Activated T-cell treated with anti-CD3 and anti-CD28 coated beads for 24 hours (primary cell): ENCODE measurements around the gene DGKA.
A peak's percentile ranks its signal among the peaks of the same experiment; 100 is the strongest.
"Not testable (repeated sequence)": the region's sequence is repeated elsewhere in the genome, so short reads cannot be mapped to it uniquely, and the experiment has no call there.

Source experiments
- DNase-seq: peaks from one replicate; pipeline ENCODE4 v3.0.0-alpha.2; 2020; ENCODE audit warnings: low read depth

DGKA gene

GRCh38 chr12:55930771-55931316 lies at the start of gene DGKA:
TSS of gene DGKA (plus strand) at chr12:55931162. CDS start at chr12:55936504, 5,342 bp downstream.
- peak; percentile 68 for DNase-seq

GRCh38 chr12:55885113-55885512 lies 45.8 kb upstream of the DGKA start:
- DNase-seq: no peak

DNA sequence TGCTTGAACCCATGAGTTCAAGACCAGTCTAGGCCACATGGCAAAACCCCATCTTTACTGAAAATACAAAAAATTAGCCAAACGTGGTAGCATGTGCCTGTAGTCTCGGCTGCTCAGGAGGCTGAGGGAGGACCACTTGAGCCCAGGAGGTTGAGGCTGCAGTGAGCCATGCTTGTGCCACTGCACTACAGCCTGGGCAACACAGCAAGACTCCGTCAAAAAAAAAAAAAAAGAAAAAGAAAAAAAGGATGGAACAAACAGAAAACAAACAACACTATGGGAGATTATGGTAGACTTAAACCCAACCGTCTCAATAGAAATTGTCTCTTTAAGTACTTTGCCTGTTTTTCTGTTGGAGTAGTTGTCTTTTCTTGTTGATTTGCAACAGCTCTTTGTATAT lies 39.7 kb upstream of the DGKA start:
- no peak for DNase-seq

DNA sequence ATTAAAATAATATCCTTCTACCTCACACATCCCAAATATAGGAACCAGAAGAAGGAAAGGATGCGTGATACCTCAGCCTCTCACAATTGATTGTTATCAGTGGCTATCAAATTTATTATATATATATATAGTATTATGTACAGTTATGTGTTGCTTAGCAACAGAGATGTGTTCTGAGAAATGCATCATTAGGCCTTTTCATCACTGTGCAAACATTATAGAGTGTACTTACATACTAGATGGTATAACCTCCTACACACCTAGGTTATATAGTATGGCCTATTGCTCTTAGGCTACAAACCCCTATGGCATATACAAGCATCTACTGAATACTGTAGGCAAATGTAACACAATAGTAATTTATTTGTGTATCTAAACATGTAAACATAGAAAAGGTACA lies 37.2 kb upstream of the DGKA start:
- no peak for DNase-seq

DNA sequence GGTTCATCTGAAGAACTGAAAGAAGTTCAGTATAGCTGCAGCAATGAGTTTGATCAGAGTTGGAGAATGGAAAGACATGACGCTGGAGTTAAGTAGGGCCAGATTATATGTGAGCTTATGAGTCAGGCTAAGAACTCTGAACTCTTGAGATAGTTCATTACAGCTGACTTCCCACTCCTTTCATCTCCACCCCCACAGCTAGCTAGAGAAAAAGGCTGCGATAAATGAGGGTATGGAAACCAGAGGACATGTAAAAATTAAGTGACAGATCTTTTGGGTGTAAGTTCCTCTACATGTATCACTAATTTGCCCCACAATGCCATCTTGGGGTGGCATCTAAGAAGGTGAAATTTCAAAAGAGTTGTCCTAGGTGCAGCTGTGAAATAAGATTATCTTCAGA lies 31.9 kb upstream of the DGKA start:
- peak; percentile 20 for DNase-seq

- DNase-seq: no peak
Observed at GRCh38 chr12:55901881-55902490, 29.0 kb upstream of the DGKA start.

- DNase-seq: no peak
Observed at GRCh38 chr12:55906056-55906455, 24.9 kb upstream of the DGKA start.

DNA sequence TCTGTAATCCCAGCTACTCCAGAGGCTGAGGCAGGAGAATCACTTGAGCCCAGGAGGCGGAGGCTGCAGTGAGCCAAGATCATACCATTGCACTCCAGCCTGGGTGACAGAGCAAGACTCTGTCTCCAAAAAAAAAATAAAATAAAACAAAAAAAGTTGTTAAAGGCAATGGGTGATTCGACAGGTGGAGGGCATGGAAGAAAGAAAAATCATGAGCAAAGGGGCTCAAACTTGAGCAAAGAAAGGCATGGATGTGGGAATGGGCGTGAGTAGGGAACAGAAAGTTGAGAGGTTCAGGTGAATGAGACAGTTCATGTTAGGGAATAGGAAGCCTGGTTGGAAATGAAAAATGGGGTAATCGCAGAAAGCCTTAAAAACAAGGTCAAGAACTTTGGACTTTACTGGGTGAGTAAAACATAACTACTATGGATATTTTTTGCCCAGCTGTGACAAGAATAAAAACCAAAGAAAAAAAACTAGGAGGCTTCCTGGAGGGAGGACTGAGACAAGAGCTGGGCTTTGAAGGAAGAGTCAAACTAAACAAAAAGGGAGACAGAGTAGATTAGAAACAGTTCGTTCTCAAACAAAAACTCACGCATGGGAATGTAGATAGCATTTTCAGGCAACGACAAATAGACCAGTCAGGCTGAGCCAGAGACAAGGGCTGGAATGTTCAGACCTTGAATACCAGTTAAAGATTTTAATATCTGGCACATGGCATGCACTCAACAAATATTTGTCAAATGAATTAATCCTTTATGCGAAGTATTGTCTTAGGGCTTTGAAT lies 22.0 kb upstream of the DGKA start:
- DNase-seq: no peak

- DNase-seq: no peak
Observed at GRCh38 chr12:55909513-55909884, 21.5 kb upstream of the DGKA start.

DNA sequence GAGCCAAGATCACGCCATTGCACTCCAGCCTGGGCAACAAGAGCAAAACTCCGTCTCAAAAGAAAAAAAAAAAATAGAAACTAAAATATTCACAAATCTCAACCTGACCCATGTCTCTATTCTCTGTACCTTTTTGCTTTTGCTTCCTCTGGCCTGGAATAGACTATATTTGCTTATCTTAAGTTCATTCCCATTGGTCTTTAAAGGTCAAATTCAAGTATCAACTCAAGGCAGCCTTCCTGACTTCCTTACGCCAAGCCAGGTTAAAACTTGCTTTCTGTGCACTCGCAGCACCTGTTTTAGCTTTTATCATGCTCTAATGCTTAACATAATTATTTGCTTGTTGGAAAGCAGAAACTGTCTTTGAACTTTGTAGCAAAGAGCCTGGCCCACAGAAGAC lies 18.1 kb upstream of the DGKA start:
- DNase-seq: no peak

GRCh38 chr12:55915482-55915859 lies 15.5 kb upstream of the DGKA start:
- DNase-seq: no peak

- DNase-seq: not testable (repeated sequence)
Observed at GRCh38 chr12:55919032-55919431, 11.9 kb upstream of the DGKA start.

DNA sequence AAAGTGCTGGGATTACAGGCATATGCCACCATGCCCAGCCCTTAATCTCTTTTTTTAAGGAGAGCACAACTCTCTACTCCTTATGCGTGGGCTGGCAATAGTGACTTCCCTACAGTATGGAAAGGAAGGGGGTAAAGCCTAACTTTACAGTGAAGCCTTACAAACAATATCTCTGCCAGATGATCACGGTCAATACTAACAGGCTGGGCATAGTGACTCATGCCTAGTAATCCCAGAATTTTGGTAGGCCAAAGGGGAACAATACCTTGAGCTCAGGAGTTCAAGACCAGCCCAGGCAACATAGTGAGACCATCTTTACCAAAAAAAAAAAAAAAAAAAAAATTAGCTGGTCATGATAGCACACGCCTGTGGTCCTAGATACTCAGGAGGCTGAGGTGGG lies 8.8 kb upstream of the DGKA start:
- no peak for DNase-seq

DNA sequence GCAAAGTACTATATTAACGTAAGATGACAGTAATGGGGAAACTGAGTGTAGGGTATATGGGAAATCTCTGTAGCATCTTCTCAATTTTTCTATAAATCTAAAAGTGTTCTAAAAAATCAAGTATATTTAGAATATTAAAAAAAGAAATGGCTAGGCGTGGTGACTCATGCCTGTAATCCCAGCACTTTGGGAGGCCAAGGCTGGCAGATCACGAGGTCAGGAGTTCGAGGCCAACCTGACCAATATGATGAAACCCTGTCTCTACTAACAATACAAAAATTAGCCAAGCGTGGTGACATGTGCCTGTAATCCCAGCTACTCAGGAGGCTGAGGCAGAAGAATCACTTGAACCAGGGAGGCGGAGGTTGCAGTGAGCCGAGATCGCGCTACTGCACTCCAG lies 7.3 kb upstream of the DGKA start:
- DNase-seq: not testable (repeated sequence)

DNA sequence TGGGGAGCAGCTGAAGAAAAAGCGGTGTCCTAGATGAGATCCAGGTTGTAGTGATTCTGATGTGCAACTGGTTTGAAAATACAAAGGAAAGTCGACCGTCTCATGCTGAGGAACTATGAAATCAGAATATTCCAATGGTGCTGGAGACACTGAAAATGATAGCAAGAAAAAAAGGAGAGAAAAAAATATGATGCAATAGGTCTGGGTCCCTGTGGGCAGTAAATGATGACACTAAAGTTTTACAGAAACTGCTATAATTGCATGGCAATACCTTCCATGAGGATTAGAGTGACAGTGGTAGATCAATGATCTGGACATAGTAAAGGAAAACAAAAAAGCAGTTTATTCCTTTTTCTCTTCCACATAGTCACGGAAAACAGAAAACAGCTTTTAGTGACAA lies 5.6 kb upstream of the DGKA start:
- no peak for DNase-seq

DNA sequence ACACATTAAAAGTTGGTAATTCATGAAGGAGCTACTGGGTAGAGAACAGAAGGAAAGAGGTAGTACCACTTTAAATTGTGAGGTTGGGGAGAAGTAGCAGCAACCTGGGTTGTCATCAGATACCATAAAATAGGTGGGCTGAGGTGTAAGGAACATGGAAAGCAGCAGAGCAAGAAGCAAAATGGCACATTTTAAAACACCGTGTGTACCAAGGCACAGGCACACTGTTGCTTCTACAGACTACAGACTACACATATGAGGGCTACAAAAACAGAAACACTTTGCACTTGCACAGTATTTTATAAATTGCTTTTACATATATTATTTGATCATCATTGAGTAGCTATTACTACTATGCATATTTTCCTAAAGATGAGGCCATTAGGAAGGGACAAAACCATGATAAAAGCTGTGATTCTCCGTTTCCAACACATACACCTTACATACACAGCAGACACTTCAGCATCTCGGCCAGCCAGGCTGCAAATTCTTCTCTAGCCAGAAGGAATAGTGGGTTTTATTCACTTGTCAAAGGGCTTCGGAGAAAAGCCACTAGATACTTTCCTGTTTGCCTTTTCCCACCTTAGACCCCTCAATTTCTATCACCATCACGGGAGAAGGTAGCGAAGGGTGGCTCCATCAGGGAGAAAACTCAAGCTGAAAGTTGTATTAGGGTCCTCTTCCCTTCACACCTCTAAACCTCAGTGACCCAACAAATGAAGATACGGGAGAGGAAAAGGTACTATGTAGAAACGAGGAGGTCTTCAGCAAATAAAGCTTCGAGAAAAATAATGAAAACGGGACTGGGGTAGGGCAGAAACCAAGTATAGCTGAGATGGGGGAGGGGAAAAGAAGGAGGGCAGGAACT lies 4.9 kb upstream of the DGKA start:
- DNase-seq: no peak

DNA sequence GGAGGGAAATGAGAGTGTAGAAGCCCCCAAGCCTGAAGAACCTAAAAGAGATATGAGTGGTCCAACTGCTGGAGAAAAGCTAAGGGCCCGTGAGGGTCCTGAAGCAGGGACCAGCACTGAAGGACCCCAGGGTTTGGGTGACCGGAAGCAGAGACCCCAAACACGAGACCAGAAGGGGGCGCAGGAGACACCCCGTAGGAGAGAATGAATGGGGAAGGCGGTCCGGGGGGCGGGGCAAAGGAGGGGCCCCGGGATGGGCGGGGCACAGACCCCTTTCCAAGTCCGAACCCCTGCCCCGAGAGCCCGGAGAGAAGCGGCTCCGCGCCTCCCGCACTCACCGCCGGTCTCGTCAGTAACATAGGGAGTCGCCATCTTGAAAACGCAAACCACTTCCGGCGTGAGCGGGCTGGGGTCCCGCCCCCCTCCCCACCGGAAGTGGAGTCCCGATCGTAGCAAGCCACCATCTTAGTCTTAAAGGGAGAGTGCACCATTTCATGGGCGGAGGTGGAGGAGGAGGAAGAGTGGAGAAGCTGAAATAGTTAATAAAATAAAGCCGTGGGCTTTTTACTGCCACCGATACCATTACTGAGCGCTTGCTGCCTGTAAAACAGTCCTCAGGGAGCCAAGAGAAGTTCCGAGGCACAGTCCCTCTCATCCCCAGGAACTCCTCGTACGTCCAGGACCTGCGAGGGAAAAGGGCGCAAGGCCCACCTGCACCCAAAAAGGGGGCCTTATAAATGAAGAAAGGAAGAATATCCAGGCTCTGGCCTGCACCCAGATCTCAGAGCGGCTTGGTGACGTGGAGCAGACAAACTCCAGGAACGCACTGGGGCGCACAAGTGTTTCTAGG lies 4.0 kb upstream of the DGKA start:
- DNase-seq: peak; percentile 91

- DNase-seq: peak; percentile 55
Observed at GRCh38 chr12:55927588-55928502, 3.1 kb upstream of the DGKA start, which contains the start of gene PYM1. TSS of gene PYM1 (minus strand) at chr12:55927894. CDS start at chr12:55927761, 133 bp downstream.

DNA sequence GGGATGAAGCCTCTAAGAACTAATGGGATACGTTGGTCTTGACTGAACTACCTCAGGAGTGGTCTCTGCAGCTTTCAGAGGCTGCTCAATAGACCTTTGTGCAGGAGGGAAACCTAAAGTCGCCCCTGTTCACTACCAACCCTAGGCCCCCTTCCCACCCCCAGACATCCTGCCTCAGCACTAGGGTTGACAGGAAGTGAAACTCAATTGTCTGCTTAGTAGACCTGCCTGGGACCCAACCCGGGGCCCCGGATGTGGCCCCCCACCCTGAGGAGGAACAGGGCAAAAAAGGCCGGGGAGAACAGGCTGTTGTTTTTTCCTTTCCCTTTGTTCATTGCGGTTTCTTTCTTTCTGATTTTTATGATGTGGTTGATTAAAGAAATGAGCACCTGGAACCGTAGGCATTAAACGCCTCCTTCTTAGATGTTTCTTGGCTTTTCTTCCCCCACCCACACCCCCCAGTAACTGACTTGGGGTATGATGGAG lies 1.6 kb upstream of the DGKA start:
- peak; percentile 82 for DNase-seq

- DNase-seq: no peak
Observed at GRCh38 chr12:55931317-55931779, 386 bp downstream of the DGKA start.
